Measurements from ENCODE around the gene WWOX.

The WWOX gene

GRCh38 chr16:79018650-79019429 lies 919.4 kb downstream of the WWOX start:
- no peak overlapping the region for H3K4me3 ChIP-seq (ENCODE audit: low read length)
- no peak for TF ChIP-seq CTCF (IDR thresholded peaks at IDR 0.05; ENCODE audit: insufficient read depth, low read depth, low read length, missing control alignments)
- DNase-seq (ENCODE audit: low read depth), result no peak

- no peak for TF ChIP-seq CTCF (IDR thresholded peaks at IDR 0.05; ENCODE audit: insufficient read depth, low read depth, low read length, missing control alignments)
- DNase-seq (ENCODE audit: low read depth), result no peak
- no peak overlapping the region for H3K4me3 ChIP-seq (ENCODE audit: low read length)
Observed at GRCh38 chr16:79019431-79019830, 920.0 kb downstream of the WWOX start.

GRCh38 chr16:79021991-79022630 lies 922.7 kb downstream of the WWOX start:
- TF ChIP-seq CTCF (IDR thresholded peaks at IDR 0.05; ENCODE audit: insufficient read depth, low read depth, low read length, missing control alignments), result no peak
- no peak for DNase-seq (ENCODE audit: low read depth)
- no peak overlapping the region for H3K4me3 ChIP-seq (ENCODE audit: low read length)

GRCh38 chr16:79026117-79026516 lies 926.7 kb downstream of the WWOX start:
- H3K4me3 ChIP-seq (ENCODE audit: low read length), result no peak overlapping the region
- no peak for DNase-seq (ENCODE audit: low read depth)

GRCh38 chr16:79036541-79036940 lies 937.1 kb downstream of the WWOX start:
- no peak for DNase-seq (ENCODE audit: low read depth)
- no peak overlapping the region for H3K4me3 ChIP-seq (ENCODE audit: low read length)
- TF ChIP-seq CTCF (IDR thresholded peaks at IDR 0.05; ENCODE audit: insufficient read depth, low read depth, low read length, missing control alignments), result no peak

More at GRCh38 chr16:79026117-79026516, 926.7 kb downstream of the WWOX start:
- TF ChIP-seq CTCF (IDR thresholded peaks at IDR 0.05; ENCODE audit: insufficient read depth, low read depth, low read length, missing control alignments), result no peak

- H3K4me3 ChIP-seq (ENCODE audit: low read length), result no peak overlapping the region
- no peak for TF ChIP-seq CTCF (IDR thresholded peaks at IDR 0.05; ENCODE audit: insufficient read depth, low read depth, low read length, missing control alignments)
- DNase-seq (ENCODE audit: low read depth), result no peak
Observed at GRCh38 chr16:79037521-79038373, 938.3 kb downstream of the WWOX start.

All from epithelial cell of esophagus (primary cell).